Testis (tissue), 3 donors: Measurements from ENCODE around the gene SPRR3. TPM values are rescaled to one million over a fixed set of nuclear protein-coding genes. Genes with fewer than 3 reads are reported as not detected.

Experiments used
- DNase-seq: peaks from one replicate; pipeline ENCODE4 v3.0.0-alpha.2; 2019
- H3K27ac ChIP-seq, 2 donors: fragments of 200-600 bp; sonication (generic); one replicate each; pipeline ENCODE4 v1.5.1; 2019
- H3K27me3 ChIP-seq: fragments of 200-600 bp; sonication (generic); one replicate; pipeline ENCODE4 v1.5.1; 2019
- H3K36me3 ChIP-seq: fragments of 200-600 bp; sonication (generic); one replicate; pipeline ENCODE4 v1.5.1; 2017; ENCODE audit warnings: low read depth; ENCODE audit errors: missing control alignments
- H3K4me1 ChIP-seq: fragments of 200-600 bp; sonication (generic); one replicate; pipeline ENCODE4 v1.5.1; 2019
- H3K4me3 ChIP-seq, 2 donors: fragments of 200-600 bp; sonication (generic); one replicate each; pipeline ENCODE4 v1.5.1; 2017 to 2019
- H3K9me3 ChIP-seq: fragments of 200-600 bp; sonication (generic); one replicate; pipeline ENCODE4 v1.5.1; 2017
- POLR2A ChIP-seq: fragments of 450-650 bp; IDR thresholded peaks from one replicate; pipeline ENCODE4 v1.6.1; 2017; ENCODE audit warnings: antibody characterized with exemption, mild to moderate bottlenecking, moderate library complexity
- WGBS, 2 donors: methylation state at CpG; one replicate each; pipeline ENCODE4 v1.1.5; 2018; 5-methylcytosine and 5-hydroxymethylcytosine counted together
- intact Hi-C: fragments of 100-400 bp; cut with DNase I; formaldehyde crosslinking; loops from one replicate; pipeline ENCODE4 v1.15.1; 2023; ENCODE audit warnings: low total_unique reads
- polyA plus RNA-seq: library from polyadenylated mRNA; stranded (reverse); fragments of 350-450 nt; fragmentation: Illumina TruSeq; extraction: RNeasy Lipid Tissue Mini Kit (QIAGEN cat#74804); gene quantifications from one replicate; pipeline ENCODE4 v1.2.3, GENCODE V29; 2014; ENCODE audit warnings: low read depth, low replicate concordance; ENCODE audit not compliant: insufficient read depth
- total RNA-seq, 2 donors: library from RNA; depleted of rRNA; stranded (reverse); fragments of >200 nt; gene quantifications; one replicate each; pipeline ENCODE4 v1.2.3, GENCODE V29; 2016
- TF ChIP-seq, protein P1 (sequence below), 3 experiments: fragments of 450-650 bp in 2 of 3; fragments of 200-600 bp in 1 of 3; sonication (generic) in 1 of 3; IDR thresholded peaks; one replicate each; pipeline ENCODE4 v1.5.1; 2016 to 2019; ENCODE audit warnings: antibody characterized with exemption in 3 of 3, mild to moderate bottlenecking in 2 of 3, moderate library complexity in 1 of 3

The SPRR3 gene
- total and polyA plus RNA-seq, 3 donors from 2014 or later = not detected

DNA sequence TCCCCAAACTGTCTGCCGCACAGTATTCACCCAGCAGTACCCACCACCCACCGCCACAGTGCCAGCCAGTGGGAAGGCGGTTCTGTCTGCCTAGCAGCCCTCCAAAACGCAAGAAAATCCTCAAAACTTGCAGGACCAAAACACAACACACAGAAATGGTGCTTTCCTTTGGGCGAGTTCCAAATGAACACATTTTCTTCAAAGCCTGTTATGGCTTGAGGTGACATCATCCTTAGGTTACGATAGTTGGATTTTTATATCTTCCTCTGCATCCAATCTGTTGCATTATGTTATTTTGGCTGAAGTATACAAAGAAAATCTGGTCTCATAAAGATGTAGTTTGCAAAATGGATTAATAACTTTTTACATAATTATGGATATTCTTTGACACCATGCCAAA lies 8.4 kb upstream of the SPRR3 start:
- 70 to 81% methylated on average over 6 of the region's 6 CpGs for WGBS, 2 donors
- intact Hi-C loops = no loop called here
- no peak for DNase-seq
- no peak overlapping the region for H3K4me3 ChIP-seq
- H3K4me1 ChIP-seq = no peaks in the 10 kb centered on the region
- H3K27ac ChIP-seq = no peak overlapping the region
- H3K27me3 ChIP-seq = no peaks in the 10 kb centered on the region
- no peaks in the 10 kb centered on the region for H3K36me3 ChIP-seq
- TF ChIP-seq POLR2A = no peak
- TF ChIP-seq, protein P1, sequence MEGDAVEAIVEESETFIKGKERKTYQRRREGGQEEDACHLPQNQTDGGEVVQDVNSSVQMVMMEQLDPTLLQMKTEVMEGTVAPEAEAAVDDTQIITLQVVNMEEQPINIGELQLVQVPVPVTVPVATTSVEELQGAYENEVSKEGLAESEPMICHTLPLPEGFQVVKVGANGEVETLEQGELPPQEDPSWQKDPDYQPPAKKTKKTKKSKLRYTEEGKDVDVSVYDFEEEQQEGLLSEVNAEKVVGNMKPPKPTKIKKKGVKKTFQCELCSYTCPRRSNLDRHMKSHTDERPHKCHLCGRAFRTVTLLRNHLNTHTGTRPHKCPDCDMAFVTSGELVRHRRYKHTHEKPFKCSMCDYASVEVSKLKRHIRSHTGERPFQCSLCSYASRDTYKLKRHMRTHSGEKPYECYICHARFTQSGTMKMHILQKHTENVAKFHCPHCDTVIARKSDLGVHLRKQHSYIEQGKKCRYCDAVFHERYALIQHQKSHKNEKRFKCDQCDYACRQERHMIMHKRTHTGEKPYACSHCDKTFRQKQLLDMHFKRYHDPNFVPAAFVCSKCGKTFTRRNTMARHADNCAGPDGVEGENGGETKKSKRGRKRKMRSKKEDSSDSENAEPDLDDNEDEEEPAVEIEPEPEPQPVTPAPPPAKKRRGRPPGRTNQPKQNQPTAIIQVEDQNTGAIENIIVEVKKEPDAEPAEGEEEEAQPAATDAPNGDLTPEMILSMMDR (IDR thresholded peaks at IDR 0.05) = no peak
- H3K9me3 ChIP-seq = no peaks in the 10 kb centered on the region

DNA sequence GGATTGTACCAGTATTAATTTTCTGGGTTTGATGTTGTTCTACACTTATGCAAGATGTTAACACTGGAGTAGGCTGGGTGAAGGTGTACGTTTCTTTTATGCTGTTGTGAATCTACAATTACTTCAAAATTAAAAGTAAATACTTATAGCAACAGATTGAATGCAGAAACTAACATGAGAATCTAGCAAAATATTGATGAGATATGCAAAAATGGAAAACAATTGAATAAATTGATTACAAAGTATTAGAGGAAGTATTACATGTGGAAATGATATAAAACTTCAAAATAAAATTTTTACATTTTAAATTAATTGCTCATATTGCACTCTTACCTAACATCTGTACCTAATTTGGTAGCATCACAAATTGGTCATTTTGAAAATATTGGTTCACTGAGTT lies 5.7 kb upstream of the SPRR3 start:
- WGBS, 2 donors = 33 to 38% methylated on average over 1 of the region's 1 CpG
- intact Hi-C loops = no loop called here
- H3K27ac ChIP-seq = no peak overlapping the region
- no peak for DNase-seq
- TF ChIP-seq, protein P1 (IDR thresholded peaks at IDR 0.05) = no peak
- no peak for TF ChIP-seq POLR2A
- H3K36me3 ChIP-seq = no peaks in the 10 kb centered on the region
- H3K4me3 ChIP-seq = no peak overlapping the region
- H3K9me3 ChIP-seq = no peaks in the 10 kb centered on the region
- H3K4me1 ChIP-seq = no peaks in the 10 kb centered on the region
- H3K27me3 ChIP-seq = no peaks in the 10 kb centered on the region

DNA sequence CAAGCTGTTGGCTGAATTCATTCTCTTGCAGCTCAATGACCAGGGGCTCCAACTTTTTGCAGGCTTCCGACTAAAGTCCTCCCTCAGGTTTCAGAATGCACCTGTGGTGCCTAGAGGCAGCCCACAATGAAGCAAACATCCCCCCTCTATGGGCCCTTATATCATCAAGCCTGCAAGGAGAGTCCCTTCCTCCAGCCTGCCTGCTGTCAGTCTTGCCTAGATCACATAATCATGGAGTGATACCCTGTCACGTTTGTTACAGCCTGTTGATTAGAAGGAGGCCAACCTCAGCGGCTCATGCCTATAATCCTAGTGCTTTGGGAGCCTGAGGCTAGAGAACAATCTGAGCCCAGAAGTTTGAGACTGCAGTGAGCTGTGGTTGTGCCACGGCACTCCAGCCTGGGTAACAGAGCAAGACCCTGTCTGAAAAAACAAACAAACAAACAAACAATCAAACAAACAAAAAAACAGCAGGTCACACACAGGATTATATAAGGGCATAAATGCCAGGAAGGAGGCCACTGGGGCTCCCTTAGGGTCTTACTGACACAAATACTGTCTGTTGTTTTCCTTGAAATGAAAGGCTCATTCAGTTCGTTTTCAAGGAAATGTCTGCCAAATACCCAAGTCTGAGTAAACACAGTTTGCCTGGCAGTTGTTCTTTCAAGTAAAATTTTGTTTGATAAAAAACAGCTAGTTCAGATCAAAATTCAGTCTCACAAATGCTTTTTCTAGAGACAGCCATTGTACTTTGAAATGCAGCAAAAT lies 4.7 kb upstream of the SPRR3 start:
- H3K27me3 ChIP-seq = no peaks in the 10 kb centered on the region
- H3K9me3 ChIP-seq = no peaks in the 10 kb centered on the region
- no peaks in the 10 kb centered on the region for H3K36me3 ChIP-seq
- no peak for DNase-seq
- TF ChIP-seq, protein P1 (IDR thresholded peaks at IDR 0.05) = no peak
- TF ChIP-seq POLR2A = no peak
- intact Hi-C loops = no loop called here
- H3K4me3 ChIP-seq = no peak overlapping the region
- H3K4me1 ChIP-seq = no peaks in the 10 kb centered on the region
- no peak overlapping the region for H3K27ac ChIP-seq
- WGBS, 2 donors = 40 to 45% methylated on average over 3 to 5 of the region's 5 CpGs

DNA sequence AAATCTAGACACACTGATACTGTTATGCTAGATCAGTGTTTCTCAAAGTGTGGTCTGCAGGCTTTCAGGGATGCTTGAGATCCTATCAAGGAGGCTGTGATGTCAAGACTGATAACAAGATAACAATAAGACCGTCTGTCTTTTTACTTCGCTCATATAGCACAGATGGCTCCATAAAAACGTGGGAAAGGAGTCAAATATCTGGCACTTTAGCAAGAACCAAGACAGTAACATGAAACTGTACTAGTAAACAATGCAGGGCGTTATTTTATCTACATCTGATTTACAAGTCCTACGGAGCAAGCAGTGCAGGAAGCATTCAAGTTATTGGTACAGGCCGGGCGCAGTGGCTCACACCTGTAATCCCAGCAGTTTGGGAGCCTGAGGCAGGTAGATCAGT lies 3.6 kb upstream of the SPRR3 start:
- no peak overlapping the region for H3K27ac ChIP-seq
- no peaks in the 10 kb centered on the region for H3K27me3 ChIP-seq
- H3K4me1 ChIP-seq = no peaks in the 10 kb centered on the region
- no peaks in the 10 kb centered on the region for H3K9me3 ChIP-seq
- H3K36me3 ChIP-seq = no peaks in the 10 kb centered on the region
- no peak overlapping the region for H3K4me3 ChIP-seq
- TF ChIP-seq POLR2A = no peak
- TF ChIP-seq, protein P1 (IDR thresholded peaks at IDR 0.05) = no peak
- intact Hi-C loops = no loop called here
- no peak for DNase-seq
- WGBS, 2 donors = 54 to 61% methylated on average over 7 of the region's 7 CpGs

DNA sequence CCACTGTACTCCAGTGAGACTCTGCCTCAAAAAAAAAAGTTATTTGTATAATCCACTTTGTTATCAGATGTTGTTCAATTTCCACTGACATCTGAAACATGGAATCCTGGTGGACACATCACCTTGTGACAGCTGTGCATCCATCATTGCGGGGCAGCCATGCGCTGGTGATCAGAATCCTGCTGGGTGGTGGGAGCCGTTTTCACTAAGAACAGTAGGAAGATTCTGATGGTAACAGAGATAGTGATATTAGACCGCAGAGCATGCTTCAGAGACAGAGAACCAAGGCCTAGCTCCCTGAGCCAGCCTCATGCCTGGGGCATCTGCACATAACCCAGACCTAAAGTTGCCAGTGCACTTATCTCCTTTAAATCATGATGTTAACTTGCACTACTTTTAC lies 3.1 kb upstream of the SPRR3 start:
- intact Hi-C loops = no loop called here
- Histone ChIP-seq H3K4me1 (no peaks in the 10 kb centered on the region), H3K4me3 (no peak overlapping the region), H3K9me3 (no peaks in the 10 kb centered on the region), H3K27me3 (no peaks in the 10 kb centered on the region), H3K27ac (no peak overlapping the region), H3K36me3 (no peaks in the 10 kb centered on the region)
- WGBS, 2 donors = 83 to 90% methylated on average over 4 of the region's 4 CpGs
- DNase-seq = no peak
- TF ChIP-seq, protein P1 (IDR thresholded peaks at IDR 0.05) = no peak
- TF ChIP-seq POLR2A = no peak
